Immature natural killer cell (primary cell): ENCODE measurements around the gene EIF4EBP2. TPM values are rescaled to one million over a fixed set of nuclear protein-coding genes. Genes with fewer than 3 reads are reported as not detected.

Experiments
- DNase-seq, 3 donors: peaks; one replicate each; pipeline ENCODE4 v3.0.0; 2022; ENCODE audit warnings: mixed read lengths in 1 of 3
- H3K27ac Mint-ChIP-seq, 6 donors: one replicate each; pipeline ENCODE4 v1.8.0; 2020; ENCODE audit warnings: mixed read lengths in 6 of 6, mild to moderate bottlenecking in 5 of 6, inconsistent platforms in 4 of 6, moderate library complexity in 3 of 6
- H3K27me3 Mint-ChIP-seq, 3 donors: one replicate each; pipeline ENCODE4 v1.8.0; 2020 to 2021; ENCODE audit warnings: low read depth in 3 of 3, mild to moderate bottlenecking in 3 of 3, mixed read lengths in 3 of 3, moderate library complexity in 3 of 3, inconsistent platforms in 1 of 3
- H3K36me3 Mint-ChIP-seq, 3 donors: one replicate each; pipeline ENCODE4 v1.8.0; 2020; ENCODE audit warnings: mixed read lengths in 3 of 3, inconsistent platforms in 2 of 3, mild to moderate bottlenecking in 2 of 3
- H3K4me1 Mint-ChIP-seq, 2 donors: one replicate each; pipeline ENCODE4 v1.8.0; 2020; ENCODE audit warnings: inconsistent platforms in 2 of 2, mild to moderate bottlenecking in 2 of 2, mixed read lengths in 2 of 2, moderate library complexity in 1 of 2
- H3K4me3 Mint-ChIP-seq, 5 donors: one replicate each; pipeline ENCODE4 v1.8.0; 2020; ENCODE audit warnings: mild to moderate bottlenecking in 5 of 5, mixed read lengths in 5 of 5, inconsistent platforms in 3 of 5, moderate library complexity in 3 of 5
- H3K9me3 Mint-ChIP-seq, 6 donors: one replicate each; pipeline ENCODE4 v1.8.0; 2020; ENCODE audit warnings: mild to moderate bottlenecking in 6 of 6, mixed read lengths in 6 of 6, inconsistent platforms in 4 of 6, moderate library complexity in 3 of 6
- polyA plus RNA-seq, 3 donors: library from polyadenylated mRNA; unstranded; fragments of 300-500 nt; fragmentation: Illumina TruSeq; gene quantifications; one replicate each; pipeline ENCODE4 v1.2.3, GENCODE V29; 2021

EIF4EBP2 gene
- polyA plus RNA-seq, 3 donors from 2014 or later: 67.6 to 105 (median 92.4) TPM

- no peak for DNase-seq
- Mint-ChIP-seq H3K27me3 (no peaks in the 10 kb centered on the region), H3K36me3 (peaks cover 3 to 9% (median 7%) of the 10 kb centered on the region in 3 donors), H3K4me1 (peaks cover 22 to 23% of the 10 kb centered on the region in 2 donors), H3K9me3 (no peaks in the 10 kb centered on the region), H3K4me3 (no peak overlapping the region), H3K27ac (peak overlapping the region in 1 of 6 donors; percentile 39)
Observed at GRCh38 chr10:70430493-70431445, 26.8 kb downstream of the EIF4EBP2 start.

GRCh38 chr10:70432101-70432500 lies 28.2 kb downstream of the EIF4EBP2 start:
- H3K27ac Mint-ChIP-seq: no peak overlapping the region
- peaks cover under 1 to 9% (median 9%) of the 10 kb centered on the region in 3 donors for H3K36me3 Mint-ChIP-seq
- no peak for DNase-seq
- H3K27me3 Mint-ChIP-seq: no peaks in the 10 kb centered on the region
- no peaks in the 10 kb centered on the region for H3K9me3 Mint-ChIP-seq
- H3K4me3 Mint-ChIP-seq: peak overlapping the region in 1 of 5 donors; percentile 74
- H3K4me1 Mint-ChIP-seq: peaks cover 22 to 23% of the 10 kb centered on the region in 2 donors

GRCh38 chr10:70432561-70433263 lies 28.8 kb downstream of the EIF4EBP2 start:
- H3K36me3 Mint-ChIP-seq: peaks cover 0 to 9% (median 9%) of the 10 kb centered on the region in 3 donors
- no peaks in the 10 kb centered on the region for H3K9me3 Mint-ChIP-seq
- no peak for DNase-seq
- H3K4me1 Mint-ChIP-seq: peaks cover 22 to 23% of the 10 kb centered on the region in 2 donors
- H3K27me3 Mint-ChIP-seq: no peaks in the 10 kb centered on the region
- peak overlapping the region in 5 of 6 donors; percentile 21 to 81 (median 67) for H3K27ac Mint-ChIP-seq
- peak overlapping the region; percentile 15 to 74 (median 50) for H3K4me3 Mint-ChIP-seq

- Mint-ChIP-seq H3K4me3 (peak overlapping the region in 1 of 5 donors; percentile 10), H3K9me3 (no peaks in the 10 kb centered on the region), H3K27ac (peak overlapping the region in 1 of 6 donors; percentile 48), H3K27me3 (no peaks in the 10 kb centered on the region), H3K36me3 (peaks cover 0 to 6% (median 4%) of the 10 kb centered on the region in 3 donors), H3K4me1 (peaks cover 22 to 23% of the 10 kb centered on the region in 2 donors)
- no peak for DNase-seq
Observed at GRCh38 chr10:70433581-70434280, 29.8 kb downstream of the EIF4EBP2 start.

GRCh38 chr10:70435241-70436085 lies 31.5 kb downstream of the EIF4EBP2 start:
- no peak overlapping the region for H3K4me3 Mint-ChIP-seq
- peaks cover 0 to 6% (median 0%) of the 10 kb centered on the region in 3 donors for H3K36me3 Mint-ChIP-seq
- no peaks in the 10 kb centered on the region for H3K9me3 Mint-ChIP-seq
- DNase-seq: no peak
- H3K4me1 Mint-ChIP-seq: peaks cover 22 to 24% of the 10 kb centered on the region in 2 donors
- H3K27ac Mint-ChIP-seq: no peak overlapping the region
- peaks cover 3 to 6% (median 5%) of the 10 kb centered on the region in 3 donors for H3K27me3 Mint-ChIP-seq

DNA sequence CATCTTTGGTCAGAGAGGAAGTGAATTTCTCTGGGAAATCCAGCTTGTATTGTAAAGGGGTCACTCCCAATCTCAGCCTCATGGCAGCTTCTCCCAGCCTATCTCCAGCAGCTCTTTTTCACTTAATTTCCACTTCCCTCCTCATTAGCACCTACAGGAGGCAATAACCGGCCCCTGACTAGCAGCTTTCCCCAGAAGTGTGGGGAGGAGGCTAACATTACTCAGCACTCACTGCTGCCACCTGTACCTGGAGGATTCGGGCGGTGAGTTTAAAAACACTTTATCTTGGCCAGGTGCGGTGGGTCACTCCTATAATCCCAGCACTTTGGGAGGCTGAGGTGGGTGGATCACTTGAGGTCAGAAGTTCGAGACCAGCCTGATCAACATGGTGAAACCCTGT lies 33.8 kb downstream of the EIF4EBP2 start:
- Mint-ChIP-seq H3K36me3 (peaks cover 0 to 14% (median 0%) of the 10 kb centered on the region in 3 donors), H3K4me3 (no peak overlapping the region), H3K27me3 (peaks cover 7 to 15% (median 9%) of the 10 kb centered on the region in 3 donors), H3K9me3 (no peaks in the 10 kb centered on the region), H3K4me1 (peaks cover 21 to 25% of the 10 kb centered on the region in 2 donors), H3K27ac (no peak overlapping the region)
- no peak for DNase-seq

DNA sequence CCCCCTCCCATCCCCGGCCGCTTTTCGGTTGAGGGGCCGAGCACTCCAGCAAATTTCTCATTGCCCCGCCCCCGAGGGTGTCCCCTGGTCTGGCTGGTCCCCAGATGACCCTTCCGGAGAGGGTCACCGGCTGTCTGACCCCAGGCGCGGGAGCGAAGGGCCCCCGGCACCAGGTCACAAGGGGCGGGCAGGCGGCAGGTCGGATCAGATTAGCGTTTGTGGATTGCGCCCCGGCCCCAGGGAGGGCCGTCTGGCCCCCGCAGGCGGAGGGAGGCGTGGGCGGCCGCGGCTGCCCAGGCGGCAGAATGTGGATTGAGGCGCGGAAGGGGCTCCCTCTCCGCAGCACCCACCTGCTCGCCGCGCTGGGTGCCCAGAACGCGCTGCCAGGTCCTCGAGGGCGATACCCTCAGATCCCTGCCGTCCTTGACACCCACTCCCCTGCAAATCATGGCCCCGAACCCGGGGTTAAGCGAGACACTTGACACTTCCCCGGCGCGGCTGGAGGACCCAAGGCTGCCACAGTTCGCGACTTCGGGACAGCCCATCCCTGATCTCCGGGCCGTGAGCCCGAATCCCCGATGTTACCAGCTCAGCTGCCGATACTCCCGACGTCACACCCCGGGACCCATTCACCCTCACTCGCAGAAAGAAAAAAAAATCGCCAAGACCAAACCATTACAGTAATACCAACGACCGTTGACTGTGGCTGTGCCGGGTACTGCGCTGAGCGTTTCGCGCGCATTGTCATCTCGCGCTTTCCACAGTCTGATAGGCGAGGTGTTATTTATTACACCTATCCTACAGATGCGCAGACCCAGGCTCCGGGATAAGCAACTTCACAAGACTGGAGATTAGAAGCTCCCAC lies 36.6 kb downstream of the EIF4EBP2 start:
- peaks cover 0 to 14% (median 0%) of the 10 kb centered on the region in 3 donors for H3K36me3 Mint-ChIP-seq
- peak overlapping the region; percentile 40 to 73 (median 70) for H3K4me3 Mint-ChIP-seq
- no peak for DNase-seq
- no peaks in the 10 kb centered on the region for H3K9me3 Mint-ChIP-seq
- no peak overlapping the region for H3K27ac Mint-ChIP-seq
- H3K27me3 Mint-ChIP-seq: peaks cover 11 to 16% (median 12%) of the 10 kb centered on the region in 3 donors
- peaks cover 9 to 13% of the 10 kb centered on the region in 2 donors for H3K4me1 Mint-ChIP-seq

- H3K27ac Mint-ChIP-seq: no peak within 1 kb of the TSS
- peaks cover 9 to 13% of the 10 kb centered on the region in 2 donors for H3K4me1 Mint-ChIP-seq
- H3K9me3 Mint-ChIP-seq: no peaks in the 10 kb centered on the region
- DNase-seq: no peak
- H3K27me3 Mint-ChIP-seq: peaks cover 11 to 16% (median 12%) of the 10 kb centered on the region in 3 donors
- H3K4me3 Mint-ChIP-seq: peak within 1 kb of the TSS; percentile 40 to 73 (median 70)
- peaks cover 0 to 14% (median 0%) of the 10 kb centered on the region in 3 donors for H3K36me3 Mint-ChIP-seq
Observed at GRCh38 chr10:70441161-70441894, 37.4 kb downstream of the EIF4EBP2 start, which contains the start of gene NODAL. Gene NODAL (minus strand): TSS chr10:70441681. CDS start chr10:70441667, 14 bp downstream.

- Mint-ChIP-seq H3K27me3 (peaks cover 11 to 16% (median 12%) of the 10 kb centered on the region in 3 donors), H3K4me1 (peaks cover 9 to 13% of the 10 kb centered on the region in 2 donors), H3K27ac (no peak overlapping the region), H3K36me3 (peaks cover 0 to 9% (median 0%) of the 10 kb centered on the region in 3 donors), H3K9me3 (no peaks in the 10 kb centered on the region), H3K4me3 (peak overlapping the region in 1 of 5 donors; percentile 3)
- no peak for DNase-seq
Observed at GRCh38 chr10:70441895-70442309, 38.0 kb downstream of the EIF4EBP2 start.

GRCh38 chr10:70442332-70442988 lies 38.5 kb downstream of the EIF4EBP2 start:
- Mint-ChIP-seq H3K27ac (no peak overlapping the region), H3K27me3 (peaks cover 11 to 16% (median 12%) of the 10 kb centered on the region in 3 donors), H3K36me3 (peaks cover 0 to 7% (median 0%) of the 10 kb centered on the region in 3 donors), H3K4me3 (peak overlapping the region in 2 of 5 donors; percentile 2 to 61), H3K9me3 (no peaks in the 10 kb centered on the region), H3K4me1 (peaks cover 9 to 13% of the 10 kb centered on the region in 2 donors)
- no peak for DNase-seq

DNA sequence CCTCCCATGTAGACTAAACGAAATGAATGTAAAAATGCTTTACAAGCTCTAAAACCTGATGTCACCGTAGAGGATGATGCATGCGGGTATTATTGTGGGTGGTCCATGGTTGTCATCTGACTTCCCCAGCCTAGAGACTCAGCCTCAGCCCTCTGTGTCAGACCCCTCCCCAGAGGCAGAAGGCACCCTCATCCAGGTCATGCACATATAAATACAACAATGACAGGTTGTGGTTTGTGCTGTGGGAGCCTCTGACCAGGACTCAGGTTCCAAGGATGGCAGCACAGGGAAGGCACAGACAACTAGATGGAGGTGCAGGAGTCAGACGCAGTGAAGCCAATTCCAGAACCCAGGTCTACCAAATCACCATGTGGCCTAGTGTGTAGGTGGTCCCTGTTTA lies 40.8 kb downstream of the EIF4EBP2 start:
- peaks cover 7 to 13% (median 9%) of the 10 kb centered on the region in 3 donors for H3K27me3 Mint-ChIP-seq
- peaks cover 9 to 13% of the 10 kb centered on the region in 2 donors for H3K4me1 Mint-ChIP-seq
- H3K36me3 Mint-ChIP-seq: peaks cover 0 to 7% (median 0%) of the 10 kb centered on the region in 3 donors
- H3K4me3 Mint-ChIP-seq: no peak overlapping the region
- DNase-seq: no peak
- no peaks in the 10 kb centered on the region for H3K9me3 Mint-ChIP-seq
- H3K27ac Mint-ChIP-seq: no peak overlapping the region
